Activated B cell treated with CpG ODN at 0.5 μM for 24 hours (primary cell): ENCODE measurements around the gene BTBD9. TPM values are rescaled to one million over a fixed set of nuclear protein-coding genes. Genes with fewer than 3 reads are reported as not detected.

Experiments
- ATAC-seq: fragments of 200-7000 bp; cut with Tn5 transposase; one replicate; pipeline ENCODE4 v1.10.0; 2021; ENCODE audit warnings: low read depth, mild to moderate bottlenecking, moderate library complexity
- CTCF ChIA-PET: fragments of 350-600 bp; sonication (Branson Sonifier 250); formaldehyde crosslinking; loops from one replicate; lab custom pipeline; 2021; ENCODE audit warnings: antibody characterized with exemption; lab: Charles Lee
- POLR2A ChIA-PET: fragments of 350-600 bp; sonication (Branson Sonifier 250); formaldehyde crosslinking; loops from one replicate; lab custom pipeline; 2021; ENCODE audit warnings: antibody characterized with exemption; lab: Charles Lee
- DNase-seq: peaks from one replicate; pipeline ENCODE4 v3.0.0; 2022
- H3K27ac Mint-ChIP-seq: one replicate; pipeline ENCODE4 v1.8.0; 2020; ENCODE audit warnings: mixed read lengths
- H3K27me3 Mint-ChIP-seq: one replicate; pipeline ENCODE4 v1.8.0; 2021; ENCODE audit warnings: mixed read lengths
- H3K36me3 Mint-ChIP-seq: one replicate; pipeline ENCODE4 v1.8.0; 2021; ENCODE audit warnings: low read depth, mixed read lengths
- H3K4me1 Mint-ChIP-seq: one replicate; pipeline ENCODE4 v1.8.0; 2021; ENCODE audit warnings: mixed read lengths
- H3K4me3 Mint-ChIP-seq: one replicate; pipeline ENCODE4 v1.8.0; 2020; ENCODE audit warnings: mild to moderate bottlenecking, mixed read lengths
- H3K9me3 Mint-ChIP-seq: one replicate; pipeline ENCODE4 v1.8.0; 2020; ENCODE audit warnings: mixed read lengths
- CTCF ChIP-seq: fragments of 200-600 bp; IDR thresholded peaks from one replicate; pipeline ENCODE4 v1.8.0; 2022; ENCODE audit warnings: antibody characterized with exemption, mild to moderate bottlenecking
- intact Hi-C: fragments of 100-400 bp; cut with micrococcal nuclease; formaldehyde crosslinking; loops from one replicate; pipeline ENCODE4 v1.15.1; 2024
- total RNA-seq: library from RNA; stranded (reverse); gene quantifications from 2 replicates; pipeline ENCODE4 v1.2.3, GENCODE V29; 2022

Gene BTBD9
- total RNA-seq, 1 donor from 2014 or later, result 25.7 TPM

GRCh38 chr6:38445336-38445735 lies 194.4 kb downstream of the BTBD9 start:
- TF ChIP-seq CTCF, result no peak
- no peak overlapping the region for H3K4me3 Mint-ChIP-seq
- peaks cover 10% of the 10 kb centered on the region for H3K4me1 Mint-ChIP-seq
- ATAC-seq, result no peak
- ChIA-PET POLR2A (no interaction called here), CTCF (interaction anchor here (1.1 kb wide), 1 partner anchor 49 kb away, joined by 3 read pairs; no protein-coding TSS in a partner anchor)
- no peak for DNase-seq
- H3K27ac Mint-ChIP-seq, result no peak overlapping the region
- peaks cover 3% of the 10 kb centered on the region for H3K36me3 Mint-ChIP-seq
- H3K27me3 Mint-ChIP-seq, result no peaks in the 10 kb centered on the region
- intact Hi-C loops, result no loop called here
- H3K9me3 Mint-ChIP-seq, result no peaks in the 10 kb centered on the region

GRCh38 chr6:38443352-38444144 lies 196.2 kb downstream of the BTBD9 start:
- POLR2A ChIA-PET, result interaction anchor here (0.6 kb wide), 1 partner anchor 18 kb away, joined by 3 read pairs; no protein-coding TSS in a partner anchor
- intact Hi-C loops, result no loop called here
- ATAC-seq (no peak), DNase-seq (no peak)
- no peaks in the 10 kb centered on the region for H3K9me3 Mint-ChIP-seq
- H3K27ac Mint-ChIP-seq, result no peak overlapping the region
- no peak for TF ChIP-seq CTCF
- peaks cover 10% of the 10 kb centered on the region for H3K4me1 Mint-ChIP-seq
- CTCF ChIA-PET, result no interaction called here
- H3K27me3 Mint-ChIP-seq, result no peaks in the 10 kb centered on the region
- H3K36me3 Mint-ChIP-seq, result no peaks in the 10 kb centered on the region
- no peak overlapping the region for H3K4me3 Mint-ChIP-seq

- intact Hi-C loops, result no loop called here
- no peak for DNase-seq
- H3K36me3 Mint-ChIP-seq, result peaks cover 4% of the 10 kb centered on the region
- H3K27ac Mint-ChIP-seq, result no peak overlapping the region
- H3K9me3 Mint-ChIP-seq, result no peaks in the 10 kb centered on the region
- ChIA-PET CTCF (no interaction called here), POLR2A (no interaction called here)
- H3K4me1 Mint-ChIP-seq, result peaks cover 23% of the 10 kb centered on the region
- ATAC-seq, result no peak
- H3K4me3 Mint-ChIP-seq, result no peak overlapping the region
- no peaks in the 10 kb centered on the region for H3K27me3 Mint-ChIP-seq
- no peak for TF ChIP-seq CTCF
These were observed 201.6 kb downstream of the BTBD9 start for GRCh38 chr6:38438097-38438496.

GRCh38 chr6:38436726-38437465 lies 202.8 kb downstream of the BTBD9 start:
- peaks cover 6% of the 10 kb centered on the region for H3K9me3 Mint-ChIP-seq
- no peak overlapping the region for H3K4me3 Mint-ChIP-seq
- intact Hi-C loops, result no loop called here
- CTCF ChIA-PET, result no interaction called here
- peaks cover 33% of the 10 kb centered on the region for H3K4me1 Mint-ChIP-seq
- no peak for DNase-seq
- no peak for ATAC-seq
- POLR2A ChIA-PET, result no interaction called here
- peaks cover 10% of the 10 kb centered on the region for H3K36me3 Mint-ChIP-seq
- TF ChIP-seq CTCF, result no peak
- no peaks in the 10 kb centered on the region for H3K27me3 Mint-ChIP-seq
- H3K27ac Mint-ChIP-seq, result no peak overlapping the region

GRCh38 chr6:38435330-38435729 lies 204.4 kb downstream of the BTBD9 start:
- Mint-ChIP-seq H3K4me1 (peaks cover 37% of the 10 kb centered on the region), H3K36me3 (peaks cover 15% of the 10 kb centered on the region), H3K4me3 (no peak overlapping the region), H3K27me3 (no peaks in the 10 kb centered on the region), H3K9me3 (peaks cover 8% of the 10 kb centered on the region), H3K27ac (no peak overlapping the region)
- ATAC-seq (no peak), DNase-seq (no peak)
- TF ChIP-seq CTCF, result no peak
- CTCF ChIA-PET, result no interaction called here
- intact Hi-C loops, result no loop called here
- POLR2A ChIA-PET, result no interaction called here
